NT2/D1 (cell line): ENCODE measurements around the gene EPHB4.

Experiments used
- SUZ12 ChIP-seq: IDR thresholded peaks from 2 replicates; pipeline ENCODE4 v1.6.1; 2011; ENCODE audit not compliant: insufficient read length, insufficient read depth; ENCODE audit errors: extremely low read depth
- YY1 ChIP-seq: IDR thresholded peaks from 2 replicates; pipeline ENCODE4 v1.6.1; 2011; ENCODE audit not compliant: insufficient read length, insufficient read depth
- ZNF274 ChIP-seq: IDR thresholded peaks from 2 replicates; pipeline ENCODE4 v1.6.1; 2011; ENCODE audit warnings: mild to moderate bottlenecking, low read depth, low read length

GRCh38 chr7:100818825-100819224 is 8.5 kb downstream of the EPHB4 start:
- no peak for TF ChIP-seq YY1
- no peak for TF ChIP-seq ZNF274
- no peak for TF ChIP-seq SUZ12
